ENCODE results near the gene CD8B.

Gene CD8B

DNA sequence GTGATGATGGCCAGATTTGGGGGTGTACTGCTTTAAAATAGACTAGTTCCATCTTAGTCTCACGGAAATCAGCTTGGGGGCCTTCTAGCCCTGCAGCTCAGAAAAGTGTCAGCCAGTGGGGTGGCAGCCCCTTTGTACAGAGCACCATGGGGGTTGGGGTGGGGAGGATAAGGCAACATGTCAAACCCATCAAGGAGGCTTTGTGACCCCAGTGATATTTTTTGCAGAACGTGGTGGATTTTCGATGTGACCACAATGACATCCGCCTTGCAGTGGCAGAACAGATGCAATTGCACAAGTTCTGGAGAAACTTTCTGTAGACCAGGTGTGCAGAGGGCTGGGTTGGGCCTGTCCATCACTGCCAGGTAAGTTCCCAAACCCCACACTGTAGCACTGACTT, 67.9 kb downstream of the CD8B start:
- TF ChIP-seq, protein P1, sequence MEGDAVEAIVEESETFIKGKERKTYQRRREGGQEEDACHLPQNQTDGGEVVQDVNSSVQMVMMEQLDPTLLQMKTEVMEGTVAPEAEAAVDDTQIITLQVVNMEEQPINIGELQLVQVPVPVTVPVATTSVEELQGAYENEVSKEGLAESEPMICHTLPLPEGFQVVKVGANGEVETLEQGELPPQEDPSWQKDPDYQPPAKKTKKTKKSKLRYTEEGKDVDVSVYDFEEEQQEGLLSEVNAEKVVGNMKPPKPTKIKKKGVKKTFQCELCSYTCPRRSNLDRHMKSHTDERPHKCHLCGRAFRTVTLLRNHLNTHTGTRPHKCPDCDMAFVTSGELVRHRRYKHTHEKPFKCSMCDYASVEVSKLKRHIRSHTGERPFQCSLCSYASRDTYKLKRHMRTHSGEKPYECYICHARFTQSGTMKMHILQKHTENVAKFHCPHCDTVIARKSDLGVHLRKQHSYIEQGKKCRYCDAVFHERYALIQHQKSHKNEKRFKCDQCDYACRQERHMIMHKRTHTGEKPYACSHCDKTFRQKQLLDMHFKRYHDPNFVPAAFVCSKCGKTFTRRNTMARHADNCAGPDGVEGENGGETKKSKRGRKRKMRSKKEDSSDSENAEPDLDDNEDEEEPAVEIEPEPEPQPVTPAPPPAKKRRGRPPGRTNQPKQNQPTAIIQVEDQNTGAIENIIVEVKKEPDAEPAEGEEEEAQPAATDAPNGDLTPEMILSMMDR (conservative IDR thresholded peaks at IDR 0.05): no peak
- no peak for TF ChIP-seq ZFX (IDR thresholded peaks at IDR 0.05)
- H3K27ac ChIP-seq: no peak overlapping the region

DNA sequence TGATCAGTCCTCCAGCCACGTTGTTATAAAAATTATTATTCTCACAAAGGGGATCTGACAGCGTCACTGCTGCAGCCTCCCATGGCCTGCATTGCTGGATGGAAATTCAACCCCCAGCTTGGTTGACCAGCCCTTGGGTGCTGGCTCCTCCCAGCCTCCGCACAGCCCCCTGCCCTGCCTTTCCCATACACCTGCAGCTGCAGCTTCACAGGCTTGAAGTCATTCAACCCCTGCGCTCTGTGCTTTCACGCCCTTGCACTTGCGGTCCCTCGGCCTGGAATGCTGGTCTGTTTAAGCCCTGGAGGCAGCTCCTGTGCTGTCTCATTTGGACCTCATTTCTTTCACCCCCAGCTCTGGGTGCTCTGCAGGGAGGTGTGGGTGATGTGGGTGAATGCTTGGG, 70.1 kb downstream of the CD8B start:
- TF ChIP-seq, protein P1 (conservative IDR thresholded peaks at IDR 0.05): no peak
- no peak for TF ChIP-seq ZFX (IDR thresholded peaks at IDR 0.05)
- H3K27ac ChIP-seq: no peak overlapping the region

DNA sequence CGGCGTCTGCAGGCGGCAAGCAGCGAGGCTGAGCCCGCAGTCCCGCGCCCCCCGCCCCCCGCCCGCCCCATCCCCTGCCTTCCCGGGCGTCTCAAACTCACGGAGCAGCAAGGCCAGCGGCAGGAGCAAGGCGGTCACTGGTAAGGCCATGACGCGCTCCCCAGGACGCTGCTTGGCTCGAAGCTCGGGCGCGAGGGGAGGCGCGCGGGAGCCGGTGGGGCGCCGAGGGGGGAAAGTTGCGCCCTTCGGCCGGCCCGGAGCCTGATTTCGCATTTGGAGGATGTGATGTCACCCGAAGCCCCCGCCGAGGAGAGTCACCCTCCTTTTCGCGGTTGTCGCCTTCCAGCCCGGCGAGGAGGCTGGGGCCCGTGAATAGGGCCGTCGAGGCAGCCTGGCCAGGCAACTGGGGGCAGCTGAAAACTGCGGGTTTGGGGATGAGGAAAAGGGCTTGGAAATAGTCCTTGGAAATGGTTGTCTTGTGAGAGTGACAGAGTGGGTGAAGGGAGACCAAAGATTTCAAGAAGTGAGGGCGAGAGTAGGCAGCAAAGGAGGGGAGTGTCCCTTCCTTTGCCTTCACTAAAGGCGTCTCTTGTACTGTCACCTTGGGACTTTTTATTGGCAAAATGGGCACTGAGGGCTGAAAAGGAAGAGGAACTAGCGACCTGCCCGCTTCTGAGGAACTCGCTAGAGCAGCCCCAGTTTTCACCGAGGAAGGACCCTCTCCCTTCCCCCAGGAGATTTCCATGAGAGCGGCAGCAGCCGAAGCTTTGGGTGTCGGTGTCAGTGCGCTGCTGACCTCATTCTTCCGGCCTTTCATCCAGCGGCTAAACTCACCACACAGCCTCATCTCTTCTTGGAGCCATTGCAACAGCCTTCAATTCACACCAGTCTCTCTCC, 70.8 kb downstream of the CD8B start, which contains the start of gene CD8A:
TSS of gene CD8A (minus strand) at position 238 of the 897 bp plus-strand sequence. CDS start at position 150, 88 bp downstream.
- H3K27ac ChIP-seq: no peak within 1 kb of the TSS
- TF ChIP-seq, protein P1 (conservative IDR thresholded peaks at IDR 0.05): no peak
- no peak for TF ChIP-seq ZFX (IDR thresholded peaks at IDR 0.05)

DNA sequence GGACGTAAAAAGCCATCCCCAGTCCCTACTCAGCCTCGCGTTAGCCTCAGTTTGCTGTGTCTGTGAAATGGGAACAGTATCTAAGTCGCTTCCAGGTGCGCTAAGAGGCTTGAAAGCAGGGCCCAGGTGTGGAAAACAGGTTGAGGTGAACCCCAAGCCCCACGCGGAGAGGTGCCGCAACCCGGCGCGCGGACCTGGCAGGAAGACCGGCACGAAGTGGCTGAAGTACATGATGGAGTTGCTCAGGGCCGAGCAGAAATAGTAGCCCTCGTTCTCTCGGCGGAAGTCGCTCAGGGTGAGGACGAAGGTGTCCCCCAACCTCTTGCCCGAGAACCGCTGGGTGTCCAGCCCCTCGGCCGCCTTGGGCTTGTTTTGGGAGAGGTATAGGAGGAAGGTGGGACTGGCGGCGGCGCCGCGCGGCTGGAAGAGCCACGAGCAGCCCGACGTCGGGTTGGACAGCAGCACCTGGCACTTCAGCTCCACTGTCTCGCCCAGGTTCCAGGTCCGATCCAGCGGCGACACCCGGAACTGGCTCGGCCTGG, 71.5 kb downstream of the CD8B start:
- TF ChIP-seq, protein P1 (conservative IDR thresholded peaks at IDR 0.05): no peak
- TF ChIP-seq ZFX (IDR thresholded peaks at IDR 0.05): no peak
- no peak overlapping the region for H3K27ac ChIP-seq

DNA sequence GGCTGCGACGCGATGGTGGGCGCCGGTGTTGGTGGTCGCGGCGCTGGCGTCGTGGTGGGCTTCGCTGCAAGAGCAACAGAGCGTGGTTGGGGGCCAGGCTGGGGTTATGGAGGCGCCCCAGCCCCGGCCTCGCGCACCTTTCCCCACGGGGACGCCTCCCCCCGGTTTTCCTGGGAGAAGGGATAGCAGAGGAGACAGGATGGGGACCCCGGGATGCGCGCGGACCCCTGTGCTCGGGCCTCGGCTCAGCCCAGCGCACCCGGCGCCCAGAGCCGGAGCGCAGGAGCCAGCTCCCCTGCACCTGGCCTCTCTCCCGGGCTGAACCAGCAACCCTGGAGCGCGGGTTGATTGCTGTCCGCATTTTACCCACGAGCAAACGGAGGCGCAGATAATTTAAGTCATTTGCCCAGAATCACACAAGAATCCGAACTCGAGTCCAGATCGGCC, 72.0 kb downstream of the CD8B start:
- TF ChIP-seq, protein P1 (conservative IDR thresholded peaks at IDR 0.05): no peak
- TF ChIP-seq ZFX (IDR thresholded peaks at IDR 0.05): no peak

DNA sequence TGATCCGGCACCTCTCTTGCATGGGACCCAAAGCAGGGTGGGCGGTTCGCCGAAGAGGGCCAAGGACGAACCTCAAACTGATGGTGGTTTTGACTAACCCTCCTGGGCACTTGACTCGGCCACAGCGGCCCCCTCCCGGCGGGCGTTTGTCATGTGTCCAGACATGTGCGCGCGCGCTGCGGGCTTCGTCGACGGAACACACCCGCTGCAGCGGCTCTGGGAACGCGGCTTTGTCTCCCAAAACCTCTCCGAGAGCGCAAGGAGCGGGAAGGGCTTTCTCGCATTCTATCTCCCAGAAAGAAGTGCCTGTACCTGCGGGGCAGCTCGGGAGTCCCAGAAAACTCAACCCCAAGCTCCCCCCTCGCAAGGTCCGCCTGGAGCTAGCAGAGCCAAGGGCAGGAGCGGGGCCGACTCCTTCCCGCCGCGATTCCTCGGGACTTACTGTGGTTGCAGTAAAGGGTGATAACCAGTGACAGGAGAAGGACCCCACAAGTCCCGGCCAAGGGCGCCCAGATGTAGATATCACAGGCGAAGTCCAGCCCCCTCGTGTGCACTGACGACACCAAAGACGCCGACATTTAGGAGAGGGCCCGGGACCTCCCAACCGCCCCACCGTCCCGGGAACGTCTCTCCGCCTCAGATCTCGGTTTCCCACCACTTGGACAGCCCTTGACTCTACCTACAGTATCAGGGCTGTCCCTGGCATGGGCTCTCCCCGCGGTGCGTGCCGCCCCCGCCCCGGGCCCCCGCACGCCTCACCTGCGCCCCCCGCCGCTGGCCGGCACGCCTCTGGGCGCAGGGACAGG, 72.6 kb downstream of the CD8B start:
- no peak for TF ChIP-seq ZFX (IDR thresholded peaks at IDR 0.05)
- TF ChIP-seq, protein P1 (conservative IDR thresholded peaks at IDR 0.05): no peak

More for the DNA sequence above, 72.0 kb downstream of the CD8B start:
- no peak overlapping the region for H3K27ac ChIP-seq

More for the DNA sequence above, 72.6 kb downstream of the CD8B start:
- no peak overlapping the region for H3K27ac ChIP-seq

All from C4-2B (cell line).